Upper lobe of left lung (tissue), 6 donors: ENCODE measurements around the gene LIG3. TPM values are rescaled to one million over a fixed set of nuclear protein-coding genes. Genes with fewer than 3 reads are reported as not detected.
"Not testable (repeated sequence)": the region's sequence is repeated elsewhere in the genome, so short reads cannot be mapped to it uniquely, and the experiment has no call there.

Source experiments
- ATAC-seq, 2 donors: fragments of 200-7000 bp; cut with Tn5 transposase; one replicate each; pipeline ENCODE4 v1.9.1; 2022; ENCODE audit warnings: mild to moderate bottlenecking in 2 of 2, moderate library complexity in 2 of 2; ENCODE audit not compliant: low FRiP score in 2 of 2
- DNase-seq, 2 donors: peaks; one replicate each; pipeline ENCODE4 v3.0.0-alpha.2; 2019 to 2020
- H3K27ac ChIP-seq, 4 donors: fragments of 200-600 bp; sonication (generic); one replicate each; pipeline ENCODE4 v1.5.1; 2016 to 2019
- H3K27me3 ChIP-seq, 4 donors: fragments of 200-600 bp; sonication (generic); one replicate each; pipeline ENCODE4 v1.5.1; 2017 to 2019
- H3K36me3 ChIP-seq, 4 donors: fragments of 200-600 bp; sonication (generic); one replicate each; pipeline ENCODE4 v1.5.1; 2016 to 2019
- H3K4me1 ChIP-seq, 4 donors: fragments of 200-600 bp; sonication (generic); one replicate each; pipeline ENCODE4 v1.5.1; 2018 to 2019
- H3K4me3 ChIP-seq, 4 donors: fragments of 200-600 bp; sonication (generic); one replicate each; pipeline ENCODE4 v1.5.1; 2017 to 2019; ENCODE audit warnings: mild to moderate bottlenecking in 2 of 4, moderate library complexity in 1 of 4
- H3K9me3 ChIP-seq, 4 donors: fragments of 200-600 bp; sonication (generic); one replicate each; pipeline ENCODE4 v1.5.1; 2018 to 2019
- CTCF ChIP-seq, 6 experiments: fragments of 450-650 bp in 4 of 6; fragments of 200-600 bp in 2 of 6; sonication (generic) in 2 of 6; IDR thresholded peaks; one replicate each; pipeline ENCODE4 v1.5.1; 2016 to 2019; ENCODE audit warnings: antibody characterized with exemption in 6 of 6
- EP300 ChIP-seq, 4 donors: sonication (generic); formaldehyde crosslinking; IDR thresholded peaks; one replicate each; pipeline ENCODE4 v1.5.1; 2017; ENCODE audit warnings: antibody characterized with exemption in 4 of 4, control low read depth in 2 of 4
- POLR2A ChIP-seq, 4 donors: fragments of 450-650 bp; IDR thresholded peaks; one replicate each; pipeline ENCODE4 v1.5.1; 2016 to 2017; ENCODE audit warnings: antibody characterized with exemption in 4 of 4, mild to moderate bottlenecking in 2 of 4
- POLR2AphosphoS5 ChIP-seq, 2 donors: sonication (generic); formaldehyde crosslinking; IDR thresholded peaks; one replicate each; pipeline ENCODE4 v1.5.1; 2017; ENCODE audit warnings: antibody characterized with exemption in 2 of 2
- WGBS, 2 donors: methylation state at CpG; one replicate each; pipeline ENCODE4 v1.1.5; 2017 to 2018; 5-methylcytosine and 5-hydroxymethylcytosine counted together
- total RNA-seq, 6 donors: library from RNA; depleted of rRNA in 4 of 6; stranded (reverse); fragments of >200 nt in 4 of 6; gene quantifications; one replicate each; pipeline versions ENCODE4 v1.1.0 to v1.2.1, GENCODE V29; 2016 to 2021
- donor health status: DM: no; HTN: no; CAD: no; lungs with moderate emphysema.
- donor health status: DM: no; HTN: yes; CAD: no; lungs with severe emphysema.

LIG3 gene
- total RNA-seq, 6 donors from 2014 or later = 27.4 to 47.1 (median 29.9) TPM

- TF ChIP-seq POLR2A (IDR thresholded peaks at IDR 0.05) (no peak), CTCF (IDR thresholded peaks at IDR 0.05) (no peak), POLR2AphosphoS5 (IDR thresholded peaks at IDR 0.05) (no peak), EP300 (IDR thresholded peaks at IDR 0.05) (no peak)
- Histone ChIP-seq H3K27me3 (no peaks in the 10 kb centered on the region), H3K4me3 (no peak overlapping the region), H3K27ac (no peak overlapping the region), H3K4me1 (peaks cover 18 to 29% (median 20%) of the 10 kb centered on the region in 4 donors), H3K9me3 (no peaks in the 10 kb centered on the region), H3K36me3 (peaks cover 0 to 34% (median 7%) of the 10 kb centered on the region in 4 donors)
- ATAC-seq (no peak), DNase-seq (no peak)
- 81 to 82% methylated on average over 1 of the region's 1 CpG for WGBS, 2 donors
These were observed 45.2 kb downstream of the LIG3 start for GRCh38 chr17:35025541-35025940.

GRCh38 chr17:35028097-35028496, 47.8 kb downstream of the LIG3 start:
- not testable (repeated sequence) for H3K4me1 ChIP-seq, DNase-seq, H3K27ac ChIP-seq, H3K9me3 ChIP-seq, H3K27me3 ChIP-seq, ATAC-seq, H3K4me3 ChIP-seq
- peaks cover 0 to 24% (median 5%) of the 10 kb centered on the region in 4 donors for H3K36me3 ChIP-seq
- WGBS, 2 donors = 97 to 99% methylated on average over 4 of the region's 4 CpGs

GRCh38 chr17:35028531-35029262, 48.4 kb downstream of the LIG3 start:
- no peak for ATAC-seq
- TF ChIP-seq EP300 (IDR thresholded peaks at IDR 0.05) (no peak), CTCF (IDR thresholded peaks at IDR 0.05) (no peak)

GRCh38 chr17:35030780-35031179, 50.5 kb downstream of the LIG3 start:
- H3K27ac ChIP-seq = no peak overlapping the region

More at GRCh38 chr17:35028531-35029262, 48.4 kb downstream of the LIG3 start:
- no peak overlapping the region for H3K4me3 ChIP-seq
- H3K27ac ChIP-seq = no peak overlapping the region
- DNase-seq = no peak
- H3K9me3 ChIP-seq = no peaks in the 10 kb centered on the region
- WGBS, 2 donors = 74 to 76% methylated on average over 3 of the region's 3 CpGs
- no peaks in the 10 kb centered on the region for H3K27me3 ChIP-seq
- H3K36me3 ChIP-seq = peaks cover 0 to 24% (median 5%) of the 10 kb centered on the region in 4 donors
- H3K4me1 ChIP-seq = peaks cover 0 to 5% (median 2%) of the 10 kb centered on the region in 4 donors

GRCh38 chr17:35038453-35038852, 58.1 kb downstream of the LIG3 start:
- TF ChIP-seq POLR2AphosphoS5 (IDR thresholded peaks at IDR 0.05) = no peak
- no peak for TF ChIP-seq EP300 (IDR thresholded peaks at IDR 0.05)
- no peak for TF ChIP-seq CTCF (IDR thresholded peaks at IDR 0.05)
- TF ChIP-seq POLR2A (IDR thresholded peaks at IDR 0.05) = no peak
- DNase-seq (no peak), ATAC-seq (no peak)
- 89 to 90% methylated on average over 3 of the region's 3 CpGs for WGBS, 2 donors
- H3K36me3 ChIP-seq = peaks cover 0 to 3% (median 0%) of the 10 kb centered on the region in 4 donors
- H3K9me3 ChIP-seq = no peaks in the 10 kb centered on the region
- no peak overlapping the region for H3K27ac ChIP-seq
- H3K4me1 ChIP-seq = no peaks in the 10 kb centered on the region
- no peaks in the 10 kb centered on the region for H3K27me3 ChIP-seq
- no peak overlapping the region for H3K4me3 ChIP-seq

More at GRCh38 chr17:35030780-35031179, 50.5 kb downstream of the LIG3 start:
- DNase-seq = no peak
- 86 to 92% methylated on average over 1 of the region's 1 CpG for WGBS, 2 donors
- H3K27me3 ChIP-seq = no peaks in the 10 kb centered on the region
- H3K4me3 ChIP-seq = no peak overlapping the region
- peaks cover 0 to 5% (median 0%) of the 10 kb centered on the region in 4 donors for H3K4me1 ChIP-seq
- H3K36me3 ChIP-seq = peaks cover 0 to 12% (median 3%) of the 10 kb centered on the region in 4 donors
- ATAC-seq = no peak
- TF ChIP-seq CTCF (IDR thresholded peaks at IDR 0.05) (no peak), EP300 (IDR thresholded peaks at IDR 0.05) (no peak), POLR2AphosphoS5 (IDR thresholded peaks at IDR 0.05) (no peak), POLR2A (IDR thresholded peaks at IDR 0.05) (no peak)
- H3K9me3 ChIP-seq = no peaks in the 10 kb centered on the region
